Measurements from ENCODE around the gene CFAP298.
A peak's percentile ranks its signal among the peaks of the same experiment; 100 is the strongest.
"Not testable (repeated sequence)": the region's sequence is repeated elsewhere in the genome, so short reads cannot be mapped to it uniquely, and the experiment has no call there.

CFAP298 gene

GRCh38 chr21:32562915-32563314 lies 49.3 kb downstream of the CFAP298 start:
- Mint-ChIP-seq H3K27ac (no peak overlapping the region), H3K36me3 (peaks cover 14% of the 10 kb centered on the region), H3K4me1 (ENCODE audit: low read depth) (peaks cover 9% of the 10 kb centered on the region), H3K27me3 (no peaks in the 10 kb centered on the region), H3K9me3 (ENCODE audit: low read depth) (peaks cover 10% of the 10 kb centered on the region), H3K4me3 (no peak overlapping the region)

GRCh38 chr21:32562426-32562825 lies 49.8 kb downstream of the CFAP298 start:
- peak overlapping the region; percentile 3 for H3K27ac Mint-ChIP-seq
- H3K36me3 Mint-ChIP-seq = peaks cover 14% of the 10 kb centered on the region
- H3K4me3 Mint-ChIP-seq = no peak overlapping the region
- peaks cover 9% of the 10 kb centered on the region for H3K4me1 Mint-ChIP-seq (ENCODE audit: low read depth)
- H3K27me3 Mint-ChIP-seq = no peaks in the 10 kb centered on the region
- peaks cover 10% of the 10 kb centered on the region for H3K9me3 Mint-ChIP-seq (ENCODE audit: low read depth)

- Mint-ChIP-seq H3K36me3 (peaks cover 11% of the 10 kb centered on the region), H3K9me3 (ENCODE audit: low read depth) (peaks cover 10% of the 10 kb centered on the region)
- H3K4me3 Mint-ChIP-seq; H3K27ac Mint-ChIP-seq; H3K27me3 Mint-ChIP-seq; H3K4me1 Mint-ChIP-seq (ENCODE audit: low read depth): not testable (repeated sequence)
Observed at GRCh38 chr21:32561476-32561875, 50.7 kb downstream of the CFAP298 start.

- Mint-ChIP-seq H3K27ac (no peak overlapping the region), H3K4me1 (ENCODE audit: low read depth) (peaks cover 9% of the 10 kb centered on the region), H3K9me3 (ENCODE audit: low read depth) (peaks cover 10% of the 10 kb centered on the region), H3K36me3 (peaks cover 11% of the 10 kb centered on the region), H3K4me3 (no peak overlapping the region), H3K27me3 (no peaks in the 10 kb centered on the region)
Observed at GRCh38 chr21:32560896-32561295, 51.3 kb downstream of the CFAP298 start.

DNA sequence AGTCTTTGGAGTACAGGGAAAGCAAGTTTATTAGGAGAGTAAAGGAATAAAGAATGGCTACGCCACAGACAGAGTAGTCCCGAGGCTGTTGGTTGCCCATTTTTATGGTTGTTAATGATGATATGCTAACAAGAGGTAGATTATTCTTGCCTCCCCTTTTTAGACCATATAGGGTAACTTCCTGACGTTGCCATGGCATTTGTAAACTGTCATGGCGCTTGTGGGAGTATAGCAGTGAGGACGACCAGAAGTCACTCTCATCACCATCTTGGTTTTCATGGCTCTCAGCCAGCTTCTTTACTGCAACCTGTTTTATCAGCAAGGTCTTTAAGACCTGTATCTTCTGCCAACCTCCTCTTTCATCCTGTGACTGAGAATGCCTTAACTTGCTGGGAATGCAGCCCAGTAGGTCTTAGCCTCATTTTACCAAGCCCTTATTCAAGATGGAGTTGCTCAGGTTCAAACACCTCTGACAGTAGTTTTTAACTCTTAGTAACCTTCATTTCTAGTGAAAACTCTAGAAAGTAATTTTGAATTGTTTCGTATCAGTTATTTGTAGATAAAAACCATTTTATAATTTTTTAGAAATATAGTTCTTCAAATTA lies 53.1 kb downstream of the CFAP298 start:
- H3K27me3 Mint-ChIP-seq = no peaks in the 10 kb centered on the region
- H3K36me3 Mint-ChIP-seq = no peaks in the 10 kb centered on the region
- peaks cover 12% of the 10 kb centered on the region for H3K4me1 Mint-ChIP-seq (ENCODE audit: low read depth)
- H3K27ac Mint-ChIP-seq = peak overlapping the region; percentile 46
- no peak overlapping the region for H3K4me3 Mint-ChIP-seq
- no peaks in the 10 kb centered on the region for H3K9me3 Mint-ChIP-seq (ENCODE audit: low read depth)

DNA sequence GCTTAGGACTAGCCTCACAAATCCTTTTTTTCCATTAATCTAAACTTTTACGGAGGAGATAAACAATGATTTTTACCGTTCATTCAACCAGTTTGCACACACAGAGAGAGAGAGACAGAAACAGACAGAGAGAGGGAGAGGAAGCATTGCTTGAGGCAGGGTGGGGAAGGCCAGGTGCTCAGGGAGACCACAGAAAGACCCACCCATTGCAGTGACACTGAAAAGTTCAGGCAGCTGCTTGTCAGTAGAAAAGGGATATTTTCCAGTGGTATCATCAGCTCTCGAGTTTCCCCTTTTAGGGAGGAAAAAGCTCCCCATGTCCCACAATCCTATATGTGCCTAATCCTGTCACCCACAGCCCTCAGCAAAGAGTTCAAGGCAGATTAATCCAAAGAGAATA lies 54.1 kb downstream of the CFAP298 start:
- H3K27ac Mint-ChIP-seq = no peak overlapping the region
- H3K9me3 Mint-ChIP-seq (ENCODE audit: low read depth) = no peaks in the 10 kb centered on the region
- H3K27me3 Mint-ChIP-seq = no peaks in the 10 kb centered on the region
- H3K4me3 Mint-ChIP-seq = no peak overlapping the region
- H3K36me3 Mint-ChIP-seq = no peaks in the 10 kb centered on the region
- H3K4me1 Mint-ChIP-seq (ENCODE audit: low read depth) = peaks cover 12% of the 10 kb centered on the region

- H3K36me3 Mint-ChIP-seq = no peaks in the 10 kb centered on the region
- H3K27me3 Mint-ChIP-seq = no peaks in the 10 kb centered on the region
- peaks cover 5% of the 10 kb centered on the region for H3K4me1 Mint-ChIP-seq (ENCODE audit: low read depth)
- H3K9me3 Mint-ChIP-seq (ENCODE audit: low read depth) = no peaks in the 10 kb centered on the region
- H3K4me3 Mint-ChIP-seq = no peak overlapping the region
- no peak overlapping the region for H3K27ac Mint-ChIP-seq
Observed at GRCh38 chr21:32554832-32555638, 57.1 kb downstream of the CFAP298 start.

DNA sequence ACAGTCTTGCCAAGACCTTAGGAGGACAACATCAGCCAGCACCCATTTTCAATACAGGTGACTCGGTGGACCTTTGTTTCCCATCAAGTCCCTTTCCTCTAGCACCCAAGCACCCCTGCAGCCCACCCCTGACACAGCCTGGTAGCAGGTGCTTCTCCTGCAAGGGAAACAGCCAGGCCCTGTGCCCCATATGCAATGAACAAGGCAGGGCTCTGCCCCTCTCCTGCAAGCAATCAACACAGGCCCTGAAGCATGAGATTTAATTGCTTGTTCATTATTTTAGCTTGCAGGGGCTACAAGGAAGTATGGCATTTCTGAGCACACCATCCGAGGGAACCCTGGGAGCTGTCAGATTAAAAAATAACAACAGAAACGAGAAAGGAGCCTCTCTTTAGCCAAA lies 62.3 kb downstream of the CFAP298 start:
- no peak overlapping the region for H3K4me3 Mint-ChIP-seq
- H3K36me3 Mint-ChIP-seq = peaks cover 2% of the 10 kb centered on the region
- H3K27ac Mint-ChIP-seq = no peak overlapping the region
- peaks cover 1% of the 10 kb centered on the region for H3K4me1 Mint-ChIP-seq (ENCODE audit: low read depth)
- H3K9me3 Mint-ChIP-seq (ENCODE audit: low read depth) = no peaks in the 10 kb centered on the region
- H3K27me3 Mint-ChIP-seq = no peaks in the 10 kb centered on the region

GRCh38 chr21:32549440-32549839 lies 62.7 kb downstream of the CFAP298 start:
- Mint-ChIP-seq H3K4me1 (ENCODE audit: low read depth) (no peaks in the 10 kb centered on the region), H3K36me3 (peaks cover 2% of the 10 kb centered on the region), H3K4me3 (no peak overlapping the region)

More at GRCh38 chr21:32549440-32549839, 62.7 kb downstream of the CFAP298 start:
- no peaks in the 10 kb centered on the region for H3K9me3 Mint-ChIP-seq (ENCODE audit: low read depth)
- no peak overlapping the region for H3K27ac Mint-ChIP-seq
- H3K27me3 Mint-ChIP-seq = no peaks in the 10 kb centered on the region
